HepG2 (cell line): ENCODE data around the gene GOLGA6L6. TPM values are rescaled to one million over a fixed set of nuclear protein-coding genes. Genes with fewer than 3 reads are reported as not detected.
A peak's percentile ranks its signal among the peaks of the same experiment; 100 is the strongest.
"Not testable (repeated sequence)": the region's sequence is repeated elsewhere in the genome, so short reads cannot be mapped to it uniquely, and the experiment has no call there.

Experiments used
- ATAC-seq: fragments of 200-7000 bp; cut with Tn5 transposase; 3 replicates; pipeline ENCODE4 v1.9.1; 2020; ENCODE audit warnings: mild to moderate bottlenecking, moderate library complexity
- BruUV-seq: library from RNA; stranded (reverse); fragments of 400-500 nt; replicated peaks from 2 replicates; lab custom pipeline; 2021; lab: Mats Ljungman, UMichigan
- CTCF ChIA-PET: fragments of 300-600 bp; formaldehyde crosslinking; extraction: SDS; loops from one replicate; lab custom pipeline; 2021; ENCODE audit warnings: low total read pairs, inconsistent platforms, low intra/inter-chr PET ratio; lab: Yijun Ruan, JAX
- POLR2A ChIA-PET: fragments of 350-600 bp; sonication (Branson Sonifier 250); formaldehyde crosslinking; loops from one replicate; lab custom pipeline; 2020; ENCODE audit warnings: antibody characterized with exemption, inconsistent platforms; lab: Yijun Ruan, JAX
- DNase-seq: peaks from one replicate; pipeline ENCODE4 v3.0.0-alpha.2; 2015; ENCODE audit warnings: low spot score
- FAIRE-seq: peaks from 3 replicates; lab custom pipeline; 2011; peaks lifted over from hg19 to GRCh38; lab: Jason Lieb, UNC
- H2AFZ ChIP-seq: one replicate; pipeline ENCODE4 v1.6.1; 2011; ENCODE audit warnings: low read length, inconsistent platforms
- H3K27ac ChIP-seq: fragments of 300-600 bp; 3 replicates; pipeline ENCODE4 v1.8.0; 2011; ENCODE audit warnings: mixed run types, mild to moderate bottlenecking, mixed read lengths, low read length, inconsistent platforms; ENCODE audit not compliant: insufficient read depth; ENCODE audit errors: extremely low read length
- H3K27me3 ChIP-seq, 2 experiments: fragments of 200-600 bp in 1 of 2; 2 replicates in 1 of 2; 3 replicates in 1 of 2; pipeline versions ENCODE4 v1.6.0 to v1.8.0; 2011; ENCODE audit warnings: low read length in 2 of 2, mild to moderate bottlenecking in 2 of 2, moderate library complexity in 2 of 2, inconsistent platforms in 1 of 2; ENCODE audit not compliant: insufficient read depth in 2 of 2, control insufficient read depth in 1 of 2
- H3K36me3 ChIP-seq, 2 experiments: fragments of 200-600 bp in 1 of 2; replicated peaks in 1 of 2; 2 replicates in 1 of 2; 3 replicates in 1 of 2; pipeline versions ENCODE4 v1.5.1 to v1.8.0; 2011; ENCODE audit warnings: low read length in 2 of 2, inconsistent platforms in 1 of 2; ENCODE audit not compliant: insufficient read depth in 2 of 2, control insufficient read depth in 1 of 2
- H3K4me1 ChIP-seq: 2 replicates; pipeline ENCODE4 v1.5.1; 2012; ENCODE audit warnings: low read length, inconsistent platforms; ENCODE audit not compliant: insufficient read depth
- H3K4me2 ChIP-seq: 2 replicates; pipeline ENCODE4 v1.6.0; 2011; ENCODE audit warnings: low read depth, low read length, inconsistent platforms
- H3K4me3 ChIP-seq, 3 experiments: fragments of 200-600 bp in 1 of 3; sonication (generic), shearing (Covaris generic) in 1 of 3; replicated peaks in 1 of 3; 2 replicates each; pipeline ENCODE4 v1.5.1; 2011 to 2016; ENCODE audit warnings: low read length in 3 of 3, inconsistent platforms in 2 of 3, low read depth in 2 of 3, mild to moderate bottlenecking in 2 of 3, control low read depth in 1 of 3, mixed read lengths in 1 of 3; ENCODE audit not compliant: insufficient read depth in 1 of 3
- H3K79me2 ChIP-seq: one replicate; pipeline ENCODE4 v1.6.1; 2011; ENCODE audit warnings: low read length, inconsistent platforms; ENCODE audit not compliant: insufficient read depth
- H3K9ac ChIP-seq: 2 replicates; pipeline ENCODE4 v1.6.0; 2011; ENCODE audit warnings: mild to moderate bottlenecking, low read depth, low read length, inconsistent platforms; ENCODE audit not compliant: insufficient read depth
- H3K9me3 ChIP-seq: 2 replicates; pipeline ENCODE4 v1.5.1; 2012; ENCODE audit warnings: mild to moderate bottlenecking, low read length
- H4K20me1 ChIP-seq: 2 replicates; pipeline ENCODE4 v1.6.0; 2011; ENCODE audit warnings: inconsistent platforms, mild to moderate bottlenecking, low read length, moderate library complexity; ENCODE audit not compliant: insufficient read depth
- WGBS: methylation state at CpG from one replicate; pipeline ENCODE4 v1.1.6; 2017; ENCODE audit warnings: low lambda C conversion rate; 5-methylcytosine and 5-hydroxymethylcytosine counted together
- in situ Hi-C: cut with HindIII; loops from 2 replicates; pipeline ENCODE4 v1.10.0; 2017; ENCODE audit warnings: low pct_unique_long_range_greater_than_20kb; ENCODE audit not compliant: extremely low pct_ligation_motif_present
- intact Hi-C: fragments of 100-400 bp; cut with micrococcal nuclease; formaldehyde crosslinking; loops from one replicate; pipeline ENCODE4 v1.10.0; 2022; ENCODE audit not compliant: unreplicated experiment
- polyA plus RNA-seq, 8 experiments: library from polyadenylated mRNA; depleted of rRNA in 3 of 8; stranded (reverse) in 7 of 8; unstranded in 1 of 8; fragments of >200 nt; fragmentation: Illumina TruSeq in 4 of 8; extraction: Trizol in 4 of 8; gene quantifications; 2 replicates each; pipeline versions ENCODE4 v1.2.1 to v1.2.3, GENCODE V29; 2011 to 2016; ENCODE audit warnings: low read depth in 4 of 8, missing spikeins in 1 of 8, mixed read lengths in 1 of 8; ENCODE audit not compliant: insufficient read depth in 1 of 8
- total RNA-seq, 5 experiments: library from RNA; depleted of rRNA; stranded (reverse); fragments of >200 nt; fragmentation: Illumina TruSeq; extraction: Trizol; gene quantifications; 2 replicates each; pipeline ENCODE4 v1.2.3, GENCODE V29; 2016; ENCODE audit warnings: low read depth in 1 of 5

The GOLGA6L6 gene
- total and polyA plus RNA-seq, 2 of the 13 experiments (the other 11 are each of a cell fraction or from before 2014, with no cell fraction given), result not detected

- H3K79me2 ChIP-seq, CTCF ChIA-PET, H3K4me3 ChIP-seq, H3K27me3 ChIP-seq, intact Hi-C loops, ATAC-seq, in situ Hi-C loops, POLR2A ChIA-PET, BruUV-seq, H3K27ac ChIP-seq, FAIRE-seq, H2AFZ ChIP-seq, H3K4me2 ChIP-seq, H3K36me3 ChIP-seq, H3K9me3 ChIP-seq, H3K9ac ChIP-seq, H3K4me1 ChIP-seq, DNase-seq, H4K20me1 ChIP-seq: not testable (repeated sequence)
- 53% methylated on average over 3 of the region's 18 CpGs for WGBS
Measured at GRCh38 chr15:20582726-20583115, 41.1 kb upstream of the GOLGA6L6 start.

- H3K4me3 ChIP-seq, FAIRE-seq, BruUV-seq, H3K27me3 ChIP-seq, H3K79me2 ChIP-seq, CTCF ChIA-PET, H3K9me3 ChIP-seq, H3K36me3 ChIP-seq, H3K4me2 ChIP-seq, POLR2A ChIA-PET, H2AFZ ChIP-seq, intact Hi-C loops, DNase-seq, in situ Hi-C loops, H4K20me1 ChIP-seq, H3K9ac ChIP-seq, H3K4me1 ChIP-seq, H3K27ac ChIP-seq: not testable (repeated sequence)
- WGBS, result no CpG with 5 or more reads among the region's 39 CpGs
- ATAC-seq, result peak; percentile 59
Measured at GRCh38 chr15:20582109-20582725, 40.6 kb upstream of the GOLGA6L6 start.

- H2AFZ ChIP-seq, H3K9me3 ChIP-seq, POLR2A ChIA-PET, H3K27me3 ChIP-seq, H3K27ac ChIP-seq, DNase-seq, CTCF ChIA-PET, H3K36me3 ChIP-seq, H3K4me2 ChIP-seq, H3K79me2 ChIP-seq, in situ Hi-C loops, BruUV-seq, H4K20me1 ChIP-seq, FAIRE-seq, H3K9ac ChIP-seq, H3K4me1 ChIP-seq, intact Hi-C loops, H3K4me3 ChIP-seq: not testable (repeated sequence)
- WGBS, result no CpG with 5 or more reads among the region's 62 CpGs
- ATAC-seq, result peak; percentile 36; the same call in 2 of the 3 replicates
Measured at GRCh38 chr15:20581261-20582108, 39.9 kb upstream of the GOLGA6L6 start.

GRCh38 chr15:20579662-20580061, 38.1 kb upstream of the GOLGA6L6 start:
- in situ Hi-C loops, H4K20me1 ChIP-seq, DNase-seq, POLR2A ChIA-PET, H3K27me3 ChIP-seq, H3K4me2 ChIP-seq, H3K9ac ChIP-seq, H3K27ac ChIP-seq, BruUV-seq, H3K79me2 ChIP-seq, intact Hi-C loops, H2AFZ ChIP-seq, H3K4me1 ChIP-seq, CTCF ChIA-PET, H3K4me3 ChIP-seq, FAIRE-seq, H3K36me3 ChIP-seq, H3K9me3 ChIP-seq: not testable (repeated sequence)
- WGBS, result no CpG with 5 or more reads among the region's 14 CpGs
- ATAC-seq, result peak; percentile 36; the same call in 2 of the 3 replicates
